ENCODE measurements around the gene NSD1. TPM values are rescaled to one million over a fixed set of nuclear protein-coding genes. Genes with fewer than 3 reads are reported as not detected.

Gene NSD1, protein sequence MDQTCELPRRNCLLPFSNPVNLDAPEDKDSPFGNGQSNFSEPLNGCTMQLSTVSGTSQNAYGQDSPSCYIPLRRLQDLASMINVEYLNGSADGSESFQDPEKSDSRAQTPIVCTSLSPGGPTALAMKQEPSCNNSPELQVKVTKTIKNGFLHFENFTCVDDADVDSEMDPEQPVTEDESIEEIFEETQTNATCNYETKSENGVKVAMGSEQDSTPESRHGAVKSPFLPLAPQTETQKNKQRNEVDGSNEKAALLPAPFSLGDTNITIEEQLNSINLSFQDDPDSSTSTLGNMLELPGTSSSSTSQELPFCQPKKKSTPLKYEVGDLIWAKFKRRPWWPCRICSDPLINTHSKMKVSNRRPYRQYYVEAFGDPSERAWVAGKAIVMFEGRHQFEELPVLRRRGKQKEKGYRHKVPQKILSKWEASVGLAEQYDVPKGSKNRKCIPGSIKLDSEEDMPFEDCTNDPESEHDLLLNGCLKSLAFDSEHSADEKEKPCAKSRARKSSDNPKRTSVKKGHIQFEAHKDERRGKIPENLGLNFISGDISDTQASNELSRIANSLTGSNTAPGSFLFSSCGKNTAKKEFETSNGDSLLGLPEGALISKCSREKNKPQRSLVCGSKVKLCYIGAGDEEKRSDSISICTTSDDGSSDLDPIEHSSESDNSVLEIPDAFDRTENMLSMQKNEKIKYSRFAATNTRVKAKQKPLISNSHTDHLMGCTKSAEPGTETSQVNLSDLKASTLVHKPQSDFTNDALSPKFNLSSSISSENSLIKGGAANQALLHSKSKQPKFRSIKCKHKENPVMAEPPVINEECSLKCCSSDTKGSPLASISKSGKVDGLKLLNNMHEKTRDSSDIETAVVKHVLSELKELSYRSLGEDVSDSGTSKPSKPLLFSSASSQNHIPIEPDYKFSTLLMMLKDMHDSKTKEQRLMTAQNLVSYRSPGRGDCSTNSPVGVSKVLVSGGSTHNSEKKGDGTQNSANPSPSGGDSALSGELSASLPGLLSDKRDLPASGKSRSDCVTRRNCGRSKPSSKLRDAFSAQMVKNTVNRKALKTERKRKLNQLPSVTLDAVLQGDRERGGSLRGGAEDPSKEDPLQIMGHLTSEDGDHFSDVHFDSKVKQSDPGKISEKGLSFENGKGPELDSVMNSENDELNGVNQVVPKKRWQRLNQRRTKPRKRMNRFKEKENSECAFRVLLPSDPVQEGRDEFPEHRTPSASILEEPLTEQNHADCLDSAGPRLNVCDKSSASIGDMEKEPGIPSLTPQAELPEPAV (N-terminal part only)
- total RNA-seq (100 to 1,000 TPM; 105 to 126 (median 117) TPM), polyA plus RNA-seq (10 to 100 TPM; 57.0 to 65.4 TPM), total RNA-seq (301 reads per million, percentile 96 among the genes with 10 or more reads in this experiment)

DNA sequence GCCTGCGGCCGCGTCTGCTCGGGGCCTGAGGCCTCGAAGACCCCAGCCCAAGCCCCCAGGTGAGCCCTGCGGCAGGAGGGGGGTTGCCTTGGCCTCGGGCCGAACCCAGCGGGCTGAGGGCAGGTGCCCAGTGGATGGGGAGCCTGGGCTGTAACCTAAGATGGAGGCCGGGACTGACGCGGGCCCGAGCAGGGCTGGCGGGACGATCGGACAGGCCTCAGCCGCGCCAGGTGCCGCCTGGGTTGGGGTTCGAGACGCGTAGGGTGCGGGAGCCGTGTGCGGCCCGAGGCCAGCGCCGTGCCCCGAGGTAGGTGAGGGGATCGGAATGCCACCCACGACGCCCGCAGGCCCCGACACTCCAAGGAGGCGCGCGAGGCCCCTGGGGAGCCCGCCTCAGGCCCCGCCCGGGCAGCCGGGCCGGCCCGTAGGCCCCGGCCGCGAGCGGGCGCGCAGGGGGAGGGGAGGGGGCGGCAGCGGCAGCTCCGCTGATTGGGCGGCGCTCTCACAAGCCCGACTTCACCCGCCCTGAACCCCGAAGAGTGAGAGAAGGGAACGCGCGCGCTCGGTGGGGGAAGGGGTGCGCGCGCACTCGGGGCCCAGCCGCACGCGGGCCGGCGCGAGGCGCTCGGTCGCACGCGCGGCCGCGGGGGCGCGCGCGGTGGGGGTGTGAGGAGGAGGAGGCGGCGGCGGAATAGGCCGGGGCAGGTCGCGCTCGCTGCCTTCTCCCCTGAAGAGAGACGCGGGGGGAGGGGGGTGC is at the start of gene NSD1:
NSD1 (plus strand) TSS at position 678 of the 757 bp plus-strand sequence. CDS start 1,331 bp downstream, outside the sequence.
- H3K9me3 Mint-ChIP-seq: no peaks in the 10 kb centered on the region
- peaks cover 34 to 72% (median 65%) of the 10 kb centered on the region in 7 donors for H3K4me1 Mint-ChIP-seq
- CTCF ChIA-PET: interaction anchor here (2.4 kb wide), 1 partner anchor 19 kb away, joined by 14 read pairs; no protein-coding TSS in a partner anchor
- Histone ChIP-seq H3K27me3 (ENCODE audit: control insufficient read depth in 2 of 2, insufficient read depth in 2 of 2, low read length in 2 of 2) (no peaks in the 10 kb centered on the region), H3K4me1 (ENCODE audit: control insufficient read depth in 2 of 2, insufficient read depth in 2 of 2, low read length in 2 of 2) (peaks cover 47 to 57% of the 10 kb centered on the region in 2 donors), H3K27ac (ENCODE audit: low read depth, low read length) (peak within 1 kb of the TSS; percentile 80), H3K9me3 (ENCODE audit: control insufficient read depth in 2 of 3, low read length in 3 of 3) (no peaks in the 10 kb centered on the region), H3K4me3 (ENCODE audit: low read length) (peak within 1 kb of the TSS; percentile 61), H3K36me3 (ENCODE audit: control insufficient read depth in 2 of 3, insufficient read depth in 3 of 3, low read length in 3 of 3) (peaks cover 4 to 6% (median 6%) of the 10 kb centered on the region in 3 experiments)
- POLR2A ChIA-PET: interaction anchor here (0.6 to 2.3 kb wide), 15 partner anchors 8 to 579 kb away, joined by 3 to 22 read pairs (median 3); partner anchors contain the start of genes GRK6, PRELID1 and RAB24
- intact Hi-C loops (cut with micrococcal nuclease): loop anchor here (1.0 to 5.0 kb wide), 13 partner anchors 10 to 1494 kb away; partner anchors contain the start of genes UIMC1 (in 2 of the 2), CLK4 (in 1 of the 2), GRK6 (in 1 of the 2) and LMAN2 (in 1 of the 2)
- H3K27me3 Mint-ChIP-seq: no peaks in the 10 kb centered on the region
- DNase-seq (peak; percentile 86 to 94 (median 93)), ATAC-seq (peak; percentile 89)
- H3K36me3 Mint-ChIP-seq: peaks cover 6 to 21% (median 10%) of the 10 kb centered on the region in 5 donors
- peak within 1 kb of the TSS; percentile 60 to 88 (median 85) for H3K4me3 Mint-ChIP-seq
- peak within 1 kb of the TSS; percentile 48 to 95 (median 89) for H3K27ac Mint-ChIP-seq

DNA sequence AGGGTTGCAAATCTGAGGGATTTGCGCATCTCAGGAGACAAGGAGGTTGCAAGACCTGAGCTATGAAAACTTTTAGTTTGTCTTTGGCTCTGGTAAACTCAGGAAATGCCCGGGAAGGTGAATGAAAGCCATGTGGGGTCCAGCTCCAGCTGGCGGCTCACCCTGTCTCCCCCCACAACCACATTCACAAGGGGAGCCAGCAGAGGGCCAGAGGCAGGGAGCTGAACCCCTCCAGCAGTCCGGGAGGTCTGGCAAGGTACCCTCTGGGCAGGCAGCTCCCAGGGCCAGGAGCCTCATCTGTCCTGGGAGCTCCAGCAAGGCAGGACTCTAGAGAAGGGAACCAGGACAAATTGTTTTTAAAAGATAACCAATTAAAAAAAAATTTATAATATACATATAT is 49.4 kb upstream of the NSD1 start:
- no peak overlapping the region for H3K4me3 ChIP-seq (ENCODE audit: low read length)
- no peaks in the 10 kb centered on the region for H3K27me3 ChIP-seq (ENCODE audit: control insufficient read depth in 2 of 2, insufficient read depth in 2 of 2, low read length in 2 of 2)
- Mint-ChIP-seq H3K4me1 (peaks cover 10 to 18% (median 11%) of the 10 kb centered on the region in 7 donors), H3K9me3 (no peaks in the 10 kb centered on the region), H3K36me3 (no peaks in the 10 kb centered on the region), H3K4me3 (no peak overlapping the region), H3K27me3 (peaks cover 0 to 44% (median 4%) of the 10 kb centered on the region in 5 donors), H3K27ac (no peak overlapping the region)
- ChIA-PET POLR2A (no interaction called here), CTCF (no interaction called here)
- H3K9me3 ChIP-seq (ENCODE audit: control insufficient read depth in 2 of 3, low read length in 3 of 3): no peaks in the 10 kb centered on the region
- H3K36me3 ChIP-seq (ENCODE audit: control insufficient read depth in 2 of 3, insufficient read depth in 3 of 3, low read length in 3 of 3): no peaks in the 10 kb centered on the region
- no peak overlapping the region for H3K27ac ChIP-seq (ENCODE audit: low read depth, low read length)
- DNase-seq (no peak), ATAC-seq (no peak)
- intact Hi-C loops (cut with micrococcal nuclease): no loop called here
- peaks cover 4 to 6% of the 10 kb centered on the region in 2 donors for H3K4me1 ChIP-seq (ENCODE audit: control insufficient read depth in 2 of 2, insufficient read depth in 2 of 2, low read length in 2 of 2)

DNA sequence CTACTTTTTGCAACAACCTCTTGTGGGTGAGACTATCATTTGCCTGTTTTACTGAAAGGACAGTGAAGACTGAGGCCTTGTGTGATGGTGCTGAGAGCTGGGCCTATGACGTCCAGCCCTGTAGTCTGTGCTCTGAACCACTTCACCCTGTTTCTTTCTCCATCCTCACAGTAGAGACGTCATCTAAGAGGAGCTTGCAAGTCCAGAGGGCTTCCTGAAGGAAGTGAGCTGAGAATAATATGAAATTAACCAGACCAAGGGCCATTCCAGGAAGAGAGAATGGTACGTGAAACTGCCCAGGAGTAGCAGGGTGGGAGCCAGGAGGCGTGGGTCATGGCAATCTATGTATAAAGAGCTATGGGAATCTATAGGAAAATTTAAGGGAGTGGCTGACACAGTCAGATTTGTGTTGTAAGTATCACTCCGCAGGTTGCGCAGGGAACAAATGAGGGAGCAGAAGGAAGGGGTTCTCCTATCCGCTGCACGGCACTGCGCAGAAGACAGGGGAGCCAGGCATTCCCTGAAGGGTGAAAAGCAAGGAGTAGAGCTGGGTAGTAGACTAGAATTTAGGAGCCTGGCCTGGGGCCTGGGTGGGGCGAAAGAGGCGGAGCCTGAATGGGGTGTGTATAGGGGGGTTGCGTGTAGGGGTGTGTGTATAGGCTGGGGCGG is 47.5 kb upstream of the NSD1 start:
- Histone ChIP-seq H3K4me3 (ENCODE audit: low read length) (no peak overlapping the region), H3K36me3 (ENCODE audit: control insufficient read depth in 2 of 3, insufficient read depth in 3 of 3, low read length in 3 of 3) (no peaks in the 10 kb centered on the region), H3K27ac (ENCODE audit: low read depth, low read length) (no peak overlapping the region), H3K9me3 (ENCODE audit: control insufficient read depth in 2 of 3, low read length in 3 of 3) (no peaks in the 10 kb centered on the region), H3K27me3 (ENCODE audit: control insufficient read depth in 2 of 2, insufficient read depth in 2 of 2, low read length in 2 of 2) (no peaks in the 10 kb centered on the region), H3K4me1 (ENCODE audit: control insufficient read depth in 2 of 2, insufficient read depth in 2 of 2, low read length in 2 of 2) (peaks cover 4 to 6% of the 10 kb centered on the region in 2 donors)
- DNase-seq: no peak
- H3K36me3 Mint-ChIP-seq: no peaks in the 10 kb centered on the region
- ATAC-seq: no peak
- intact Hi-C loops (cut with micrococcal nuclease): loop anchor here (1.0 kb wide), 2 partner anchors 340 to 439 kb away; partner anchors contain the start of genes GRK6 (in 1 of the 2) and TSPAN17 (in 1 of the 2)
- POLR2A ChIA-PET: interaction anchor here (0.6 to 1.2 kb wide), 3 partner anchors 14 to 738 kb away, joined by 3 to 4 read pairs (median 3); partner anchors contain the start of gene DDX41
- H3K27ac Mint-ChIP-seq: peak overlapping the region in 7 of 9 donors; percentile 1 to 75 (median 40)
- CTCF ChIA-PET: interaction anchor here (0.6 to 1.6 kb wide), 2 partner anchors 13 to 105 kb away, joined by 3 to 6 read pairs; no protein-coding TSS in a partner anchor
- H3K4me3 Mint-ChIP-seq: peak overlapping the region; percentile 40 to 83 (median 76)
- no peaks in the 10 kb centered on the region for H3K9me3 Mint-ChIP-seq
- H3K4me1 Mint-ChIP-seq: peaks cover 10 to 18% (median 11%) of the 10 kb centered on the region in 7 donors
- peaks cover 0 to 44% (median 8%) of the 10 kb centered on the region in 5 donors for H3K27me3 Mint-ChIP-seq

DNA sequence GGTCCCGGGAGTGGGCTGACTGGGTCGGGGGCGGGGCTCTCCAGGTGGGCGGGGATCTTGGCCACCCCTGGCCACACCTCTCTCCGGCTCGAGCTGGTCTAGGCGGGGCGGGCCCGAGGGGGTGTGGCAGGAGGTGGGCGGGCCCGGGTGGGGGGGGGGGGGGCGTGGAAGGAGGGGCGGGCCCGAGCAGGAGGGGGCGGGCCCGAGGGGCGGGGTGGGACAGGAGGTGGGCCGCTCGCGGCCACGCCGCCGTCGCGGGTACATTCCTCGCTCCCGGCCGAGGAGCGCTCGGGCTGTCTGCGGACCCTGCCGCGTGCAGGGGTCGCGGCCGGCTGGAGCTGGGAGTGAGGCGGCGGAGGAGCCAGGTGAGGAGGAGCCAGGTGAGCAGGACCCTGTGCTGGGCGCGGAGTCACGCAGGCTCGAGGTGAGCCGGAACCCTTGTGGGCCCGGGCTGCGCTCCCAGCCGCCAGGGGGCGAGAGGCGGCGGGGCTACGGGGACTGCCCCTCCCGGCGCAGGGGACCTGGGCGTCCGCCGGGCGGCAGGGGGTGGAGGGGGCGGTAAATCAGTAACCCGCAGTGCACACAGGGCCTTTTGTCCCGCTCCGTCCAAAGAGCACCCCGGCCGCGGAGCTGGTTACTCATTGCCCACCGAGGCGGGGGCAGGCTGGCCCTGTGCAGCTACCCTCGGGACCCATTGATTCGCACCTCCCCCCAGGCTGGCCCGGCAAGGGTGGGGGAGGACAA is 46.7 kb upstream of the NSD1 start, which contains the start of gene FGFR4:
FGFR4 (plus strand) TSS at position 262 of the 744 bp plus-strand sequence. CDS start 2,688 bp downstream, outside the sequence.
- peaks cover 4 to 6% of the 10 kb centered on the region in 2 donors for H3K4me1 ChIP-seq (ENCODE audit: control insufficient read depth in 2 of 2, insufficient read depth in 2 of 2, low read length in 2 of 2)
- peak; percentile 89 for ATAC-seq
- H3K36me3 ChIP-seq (ENCODE audit: control insufficient read depth in 2 of 3, insufficient read depth in 3 of 3, low read length in 3 of 3): no peaks in the 10 kb centered on the region
- peak within 1 kb of the TSS; percentile 30 for H3K4me3 ChIP-seq (ENCODE audit: low read length)
- Mint-ChIP-seq H3K27me3 (peaks cover 0 to 44% (median 8%) of the 10 kb centered on the region in 5 donors), H3K36me3 (no peaks in the 10 kb centered on the region), H3K4me1 (peaks cover 10 to 18% (median 11%) of the 10 kb centered on the region in 7 donors), H3K9me3 (no peaks in the 10 kb centered on the region), H3K4me3 (peak within 1 kb of the TSS; percentile 48 to 83 (median 76)), H3K27ac (peak within 1 kb of the TSS in 7 of 9 donors; percentile 1 to 75 (median 40))
- intact Hi-C loops (cut with micrococcal nuclease): loop anchor here (1.0 kb wide), 2 partner anchors 339 to 440 kb away; partner anchors contain the start of genes GRK6 (in 1 of the 2) and TSPAN17 (in 1 of the 2)
- ChIA-PET POLR2A (interaction anchor here (0.7 to 1.3 kb wide), 3 partner anchors 14 to 739 kb away, joined by 3 to 4 read pairs (median 3); no protein-coding TSS in a partner anchor), CTCF (interaction anchor here (1.0 to 1.6 kb wide), 3 partner anchors 14 to 27 kb away, joined by 3 to 6 read pairs (median 3); no protein-coding TSS in a partner anchor)
- no peaks in the 10 kb centered on the region for H3K9me3 ChIP-seq (ENCODE audit: control insufficient read depth in 2 of 3, low read length in 3 of 3)
- no peak within 1 kb of the TSS for H3K27ac ChIP-seq (ENCODE audit: low read depth, low read length)
- peak; percentile 60 to 79 (median 71) for DNase-seq
- no peaks in the 10 kb centered on the region for H3K27me3 ChIP-seq (ENCODE audit: control insufficient read depth in 2 of 2, insufficient read depth in 2 of 2, low read length in 2 of 2)

Data from naive thymus-derived CD4-positive, alpha-beta T cell (primary cell).